A673 (cell line): Measurements from ENCODE around the gene SORBS2. TPM values are rescaled to one million over a fixed set of nuclear protein-coding genes. Genes with fewer than 3 reads are reported as not detected.

Source experiments
- BruUV-seq: library from RNA; stranded (reverse); fragments of 400-500 nt; replicated peaks from 2 replicates; lab custom pipeline; 2021; lab: Mats Ljungman, UMichigan
- CTCF ChIA-PET: fragments of 300-600 bp; sonication (Branson Sonifier 250); formaldehyde crosslinking; loops from one replicate; lab custom pipeline; 2022; ENCODE audit warnings: antibody characterized with exemption; lab: Charles Lee
- POLR2A ChIA-PET: fragments of 300-600 bp; sonication (Branson Sonifier 250); formaldehyde crosslinking; loops from one replicate; lab custom pipeline; 2022; ENCODE audit warnings: antibody characterized with exemption; ENCODE audit not compliant: low non-redundant PET; lab: Charles Lee
- DNase-seq: peaks from one replicate; pipeline ENCODE4 v3.0.0-alpha.2; 2015; ENCODE audit warnings: low spot score
- H3K27ac ChIP-seq: fragments of 200-600 bp; sonication (generic); 2 replicates; pipeline ENCODE4 v1.5.1; 2016; ENCODE audit warnings: mixed run types, low read depth, mild to moderate bottlenecking, mixed read lengths, antibody characterized with exemption, low read length; ENCODE audit not compliant: poor library complexity, severe bottlenecking
- H3K27me3 ChIP-seq: fragments of 200-600 bp; sonication (generic); replicated peaks from 2 replicates; pipeline ENCODE4 v1.6.1; 2017; ENCODE audit warnings: mixed run types, low read depth, mild to moderate bottlenecking, mixed read lengths, antibody characterized with exemption, low read length; ENCODE audit not compliant: insufficient read depth, poor library complexity
- H3K36me3 ChIP-seq: fragments of 200-600 bp; sonication (generic); 2 replicates; pipeline ENCODE4 v1.6.1; 2016; ENCODE audit warnings: mixed run types, mild to moderate bottlenecking, mixed read lengths, antibody characterized with exemption, low read length; ENCODE audit not compliant: insufficient read depth, poor library complexity, severe bottlenecking
- H3K4me1 ChIP-seq: fragments of 200-600 bp; sonication (generic); 2 replicates; pipeline ENCODE4 v1.6.1; 2017; ENCODE audit warnings: mixed run types, mild to moderate bottlenecking, mixed read lengths, antibody characterized with exemption, low read length; ENCODE audit not compliant: insufficient read depth, poor library complexity, severe bottlenecking
- H3K4me3 ChIP-seq: fragments of 200-600 bp; sonication (generic); 2 replicates; pipeline ENCODE4 v1.5.1; 2016; ENCODE audit warnings: low read depth, mixed run types, mild to moderate bottlenecking, mixed read lengths, low read length; ENCODE audit not compliant: poor library complexity, severe bottlenecking
- H3K9me3 ChIP-seq: fragments of 200-600 bp; sonication (generic); 2 replicates; pipeline ENCODE4 v1.6.1; 2016; ENCODE audit warnings: mixed run types, low read depth, mild to moderate bottlenecking, mixed read lengths, antibody characterized with exemption, low read length; ENCODE audit not compliant: poor library complexity, severe bottlenecking
- CTCF ChIP-seq: fragments of 300-800, 200-600 bp; sonication (generic); conservative IDR thresholded peaks from 2 replicates; pipeline ENCODE4 v1.5.1; 2017; ENCODE audit warnings: low read depth, mild to moderate bottlenecking, antibody characterized with exemption, low read length, moderate library complexity, mixed read lengths
- EZH2 ChIP-seq: fragments of 200-600 bp; sonication (generic); IDR thresholded peaks from 2 replicates; pipeline ENCODE4 v1.6.1; 2017; ENCODE audit warnings: borderline replicate concordance, low read depth, mild to moderate bottlenecking, mixed read lengths, antibody characterized with exemption, low read length; ENCODE audit not compliant: poor library complexity, severe bottlenecking
- intact Hi-C: fragments of 100-400 bp; cut with micrococcal nuclease; formaldehyde crosslinking; loops from one replicate; pipeline ENCODE4 v1.10.0; 2022; ENCODE audit not compliant: unreplicated experiment
- total RNA-seq: library from RNA; stranded (reverse); gene quantifications from 2 replicates; pipeline ENCODE4 v1.2.3, GENCODE V29; 2021

The SORBS2 gene
- total RNA-seq, 1 experiment from 2014 or later = not detected

- intact Hi-C loops = no loop called here
- TF ChIP-seq EZH2 = no peak
- no peak for TF ChIP-seq CTCF
- no peaks in the 10 kb centered on the region for H3K36me3 ChIP-seq
- no peaks in the 10 kb centered on the region for H3K9me3 ChIP-seq
- ChIA-PET POLR2A (no interaction called here), CTCF (no interaction called here)
- no peak overlapping the region for H3K4me3 ChIP-seq
- peaks cover 8% of the 10 kb centered on the region for H3K27me3 ChIP-seq
- no peak for DNase-seq
- no TSS peak for BruUV-seq
- H3K4me1 ChIP-seq = peaks cover 5% of the 10 kb centered on the region
- H3K27ac ChIP-seq = no peak overlapping the region
Observed at GRCh38 chr4:185713272-185713671, 98.7 kb downstream of the SORBS2 start.

- Histone ChIP-seq H3K36me3 (no peaks in the 10 kb centered on the region), H3K27ac (no peak overlapping the region), H3K27me3 (peaks cover 8% of the 10 kb centered on the region), H3K9me3 (no peaks in the 10 kb centered on the region), H3K4me1 (peaks cover 5% of the 10 kb centered on the region), H3K4me3 (no peak overlapping the region)
- no TSS peak for BruUV-seq
- TF ChIP-seq EZH2 (no peak), CTCF (no peak)
- CTCF ChIA-PET = no interaction called here
- no peak for DNase-seq
- POLR2A ChIA-PET = no interaction called here
- intact Hi-C loops = no loop called here
Observed at GRCh38 chr4:185712350-185713024, 99.5 kb downstream of the SORBS2 start.

DNA sequence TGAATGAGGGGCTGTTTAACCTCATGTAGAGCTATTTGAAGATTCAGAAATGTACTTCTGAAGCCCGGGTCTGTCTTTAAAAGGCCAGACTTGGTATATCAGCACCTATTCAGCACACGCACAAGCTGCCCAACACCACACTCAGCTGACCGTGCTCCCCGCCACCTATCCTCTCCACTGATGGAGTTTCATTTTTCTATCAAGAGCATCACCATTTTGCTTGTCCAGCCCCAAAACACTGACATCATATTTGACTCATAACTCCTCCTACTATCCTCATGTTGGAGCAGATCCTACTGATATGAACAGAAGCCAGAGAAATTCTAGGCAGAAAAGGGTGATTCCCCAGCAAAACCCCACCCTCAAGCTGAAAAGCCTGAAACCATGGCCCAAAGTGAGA, 100.3 kb downstream of the SORBS2 start:
- DNase-seq = no peak
- no peaks in the 10 kb centered on the region for H3K9me3 ChIP-seq
- H3K27ac ChIP-seq = no peak overlapping the region
- TF ChIP-seq EZH2 = no peak
- no peak for TF ChIP-seq CTCF
- no peaks in the 10 kb centered on the region for H3K36me3 ChIP-seq
- BruUV-seq = no TSS peak
- peaks cover 8% of the 10 kb centered on the region for H3K27me3 ChIP-seq
- POLR2A ChIA-PET = no interaction called here
- CTCF ChIA-PET = no interaction called here
- H3K4me1 ChIP-seq = peaks cover 5% of the 10 kb centered on the region
- no peak overlapping the region for H3K4me3 ChIP-seq
- intact Hi-C loops = no loop called here
